ENCODE data around the gene FAM20B.
A peak's percentile ranks its signal among the peaks of the same experiment; 100 is the strongest.

The FAM20B gene

GRCh38 chr1:179066471-179066870 lies 40.8 kb downstream of the FAM20B start:
- no peak for TF ChIP-seq EZH2phosphoT487 (IDR thresholded peaks at IDR 0.05; ENCODE audit: borderline replicate concordance)
- no peak for TF ChIP-seq CTCF (conservative IDR thresholded peaks at IDR 0.05; ENCODE audit: low read length)
- H3K79me2 ChIP-seq (ENCODE audit: insufficient read depth, low read length), result no peaks in the 10 kb centered on the region
- no peaks in the 10 kb centered on the region for H3K27me3 ChIP-seq (ENCODE audit: insufficient read depth, low read length, poor library complexity, severe bottlenecking)
- H3F3A ChIP-seq (ENCODE audit: low read depth), result no peaks in the 10 kb centered on the region
- no peaks in the 10 kb centered on the region for H3K9me3 ChIP-seq (ENCODE audit: insufficient read depth, low read depth, low read length)
- H4K20me1 ChIP-seq (ENCODE audit: insufficient read depth, low read length, poor library complexity, severe bottlenecking), result no peaks in the 10 kb centered on the region
- H3K4me2 ChIP-seq (ENCODE audit: low read depth, low read length, poor library complexity, severe bottlenecking), result no peak overlapping the region
- no peak overlapping the region for H3K9ac ChIP-seq (ENCODE audit: low read depth, low read length, poor library complexity, severe bottlenecking)
- no peaks in the 10 kb centered on the region for H3K4me1 ChIP-seq (ENCODE audit: insufficient read depth, low read length, poor library complexity, severe bottlenecking)
- no peak overlapping the region for H2AFZ ChIP-seq (ENCODE audit: low read length)
- peaks cover 48% of the 10 kb centered on the region; the same call in 1 of the 2 replicates for H3K36me3 ChIP-seq (ENCODE audit: insufficient read depth, low read length)
- no peaks in the 10 kb centered on the region for H3K9me2 ChIP-seq (replicated peaks; ENCODE audit: low read depth, low read length)
- no peak overlapping the region for H3K4me3 ChIP-seq (ENCODE audit: low read length, poor library complexity, severe bottlenecking)

GRCh38 chr1:179077396-179077795 lies 51.7 kb downstream of the FAM20B start:
- Histone ChIP-seq H3K27me3 (ENCODE audit: insufficient read depth, low read length, poor library complexity, severe bottlenecking) (no peaks in the 10 kb centered on the region), H3K4me2 (ENCODE audit: low read depth, low read length, poor library complexity, severe bottlenecking) (no peak overlapping the region), H3K79me2 (ENCODE audit: insufficient read depth, low read length) (peaks cover 1% of the 10 kb centered on the region; the same call in 1 of the 2 replicates), H3K9me3 (ENCODE audit: insufficient read depth, low read depth, low read length) (no peaks in the 10 kb centered on the region), H3F3A (ENCODE audit: low read depth) (no peaks in the 10 kb centered on the region), H3K4me1 (ENCODE audit: insufficient read depth, low read length, poor library complexity, severe bottlenecking) (peaks cover 9% of the 10 kb centered on the region), H2AFZ (ENCODE audit: low read length) (no peak overlapping the region), H3K4me3 (ENCODE audit: low read length, poor library complexity, severe bottlenecking) (no peak overlapping the region), H3K36me3 (ENCODE audit: insufficient read depth, low read length) (peaks cover 8% of the 10 kb centered on the region; the same call in 1 of the 2 replicates), H4K20me1 (ENCODE audit: insufficient read depth, low read length, poor library complexity, severe bottlenecking) (no peaks in the 10 kb centered on the region), H3K9me2 (replicated peaks; ENCODE audit: low read depth, low read length) (no peaks in the 10 kb centered on the region), H3K9ac (ENCODE audit: low read depth, low read length, poor library complexity, severe bottlenecking) (no peak overlapping the region)
- no peak for TF ChIP-seq EZH2phosphoT487 (IDR thresholded peaks at IDR 0.05; ENCODE audit: borderline replicate concordance)
- TF ChIP-seq CTCF (conservative IDR thresholded peaks at IDR 0.05; ENCODE audit: low read length), result no peak

- Histone ChIP-seq H3F3A (ENCODE audit: low read depth) (no peaks in the 10 kb centered on the region), H3K4me1 (ENCODE audit: insufficient read depth, low read length, poor library complexity, severe bottlenecking) (peaks cover 15% of the 10 kb centered on the region), H3K27me3 (ENCODE audit: insufficient read depth, low read length, poor library complexity, severe bottlenecking) (no peaks in the 10 kb centered on the region), H3K9me3 (ENCODE audit: insufficient read depth, low read depth, low read length) (no peaks in the 10 kb centered on the region), H3K36me3 (ENCODE audit: insufficient read depth, low read length) (no peaks in the 10 kb centered on the region), H3K4me2 (ENCODE audit: low read depth, low read length, poor library complexity, severe bottlenecking) (no peak overlapping the region), H3K4me3 (ENCODE audit: low read length, poor library complexity, severe bottlenecking) (no peak overlapping the region), H3K9ac (ENCODE audit: low read depth, low read length, poor library complexity, severe bottlenecking) (no peak overlapping the region), H4K20me1 (ENCODE audit: insufficient read depth, low read length, poor library complexity, severe bottlenecking) (peaks cover 5% of the 10 kb centered on the region), H3K9me2 (replicated peaks; ENCODE audit: low read depth, low read length) (no peaks in the 10 kb centered on the region), H3K79me2 (ENCODE audit: insufficient read depth, low read length) (peaks cover 20% of the 10 kb centered on the region), H2AFZ (ENCODE audit: low read length) (no peak overlapping the region)
- TF ChIP-seq EZH2phosphoT487 (IDR thresholded peaks at IDR 0.05; ENCODE audit: borderline replicate concordance), result no peak
- TF ChIP-seq CTCF (conservative IDR thresholded peaks at IDR 0.05; ENCODE audit: low read length), result peak; percentile 76
Observed at GRCh38 chr1:179079113-179079761, 53.5 kb downstream of the FAM20B start.
